ENCODE measurements around the gene CDK15. TPM values are rescaled to one million over a fixed set of nuclear protein-coding genes. Genes with fewer than 3 reads are reported as not detected.

The CDK15 gene
- total RNA-seq, 2 donors from 2014 or later: 1.2 TPM; not detected in 1

DNA sequence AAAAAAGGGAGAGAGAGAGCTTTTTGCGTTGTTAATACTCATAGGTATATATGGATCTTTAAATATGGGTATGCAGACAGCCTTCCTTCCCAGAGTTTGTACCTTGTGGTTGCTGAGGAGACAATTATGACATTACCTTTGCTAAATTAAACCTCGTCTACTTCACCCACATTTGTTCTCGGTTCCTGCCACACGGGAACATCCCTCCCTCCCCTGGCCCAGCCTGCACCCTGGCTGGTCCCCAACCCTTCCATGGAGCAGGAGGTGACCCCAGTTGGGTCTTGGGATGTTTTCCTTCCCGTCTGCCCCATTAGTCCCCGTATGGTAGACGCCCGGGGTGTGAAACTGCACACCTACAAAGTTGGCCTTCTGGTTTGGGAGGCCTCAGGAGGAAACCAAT, 122.0 kb downstream of the CDK15 start:
- Histone ChIP-seq H3K4me3 (no peak overlapping the region), H3K27me3 (replicated peaks; ENCODE audit: insufficient read depth) (no peaks in the 10 kb centered on the region), H3K27ac (no peak overlapping the region), H3K9me3 (no peaks in the 10 kb centered on the region), H3K36me3 (no peaks in the 10 kb centered on the region), H3K4me1 (replicated peaks) (no peaks in the 10 kb centered on the region)
- TF ChIP-seq POLR2AphosphoS5 (IDR thresholded peaks at IDR 0.05) (no peak), POLR2A (IDR thresholded peaks at IDR 0.05) (no peak)
- TF ChIP-seq, protein P1, sequence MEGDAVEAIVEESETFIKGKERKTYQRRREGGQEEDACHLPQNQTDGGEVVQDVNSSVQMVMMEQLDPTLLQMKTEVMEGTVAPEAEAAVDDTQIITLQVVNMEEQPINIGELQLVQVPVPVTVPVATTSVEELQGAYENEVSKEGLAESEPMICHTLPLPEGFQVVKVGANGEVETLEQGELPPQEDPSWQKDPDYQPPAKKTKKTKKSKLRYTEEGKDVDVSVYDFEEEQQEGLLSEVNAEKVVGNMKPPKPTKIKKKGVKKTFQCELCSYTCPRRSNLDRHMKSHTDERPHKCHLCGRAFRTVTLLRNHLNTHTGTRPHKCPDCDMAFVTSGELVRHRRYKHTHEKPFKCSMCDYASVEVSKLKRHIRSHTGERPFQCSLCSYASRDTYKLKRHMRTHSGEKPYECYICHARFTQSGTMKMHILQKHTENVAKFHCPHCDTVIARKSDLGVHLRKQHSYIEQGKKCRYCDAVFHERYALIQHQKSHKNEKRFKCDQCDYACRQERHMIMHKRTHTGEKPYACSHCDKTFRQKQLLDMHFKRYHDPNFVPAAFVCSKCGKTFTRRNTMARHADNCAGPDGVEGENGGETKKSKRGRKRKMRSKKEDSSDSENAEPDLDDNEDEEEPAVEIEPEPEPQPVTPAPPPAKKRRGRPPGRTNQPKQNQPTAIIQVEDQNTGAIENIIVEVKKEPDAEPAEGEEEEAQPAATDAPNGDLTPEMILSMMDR (IDR thresholded peaks at IDR 0.05): no peak
- 98% methylated on average over 8 of the region's 8 CpGs for WGBS
- intact Hi-C loops (cut with DNase I): no loop called here
- no peak for DNase-seq (ENCODE audit: low spot score)

DNA sequence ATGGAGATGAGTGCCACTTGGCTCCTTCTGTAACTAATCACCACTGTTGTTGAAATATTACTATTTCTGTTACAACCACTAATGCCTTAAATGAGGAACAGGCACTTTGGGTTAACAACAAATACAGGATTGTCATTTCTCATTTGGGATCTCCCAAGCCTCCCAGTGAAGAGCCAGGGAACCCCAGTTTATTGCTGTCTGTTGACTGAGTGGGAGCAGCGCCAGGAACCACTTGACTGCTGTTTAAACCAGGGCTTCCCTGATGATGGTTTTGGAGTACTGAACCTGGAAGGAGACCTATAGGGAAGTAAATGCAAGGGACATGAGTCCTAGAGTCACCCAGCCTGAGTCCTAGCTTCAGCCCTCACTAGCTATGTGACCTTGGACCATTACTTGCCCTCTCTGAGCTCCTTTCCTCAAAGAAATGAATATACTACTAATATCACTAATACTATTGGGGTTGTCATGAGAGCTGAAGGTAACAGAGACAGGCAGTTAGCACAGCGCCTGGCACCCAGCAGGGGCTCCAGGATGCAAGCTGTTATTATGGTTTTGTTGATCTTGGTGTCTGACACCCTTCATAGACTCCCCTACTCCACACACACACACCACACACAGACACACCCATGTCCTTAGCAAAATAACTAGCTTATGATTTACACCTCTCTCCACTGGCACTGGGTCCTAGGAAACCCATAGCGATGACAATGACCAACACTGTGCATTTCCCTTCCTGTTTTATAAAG, 123.1 kb downstream of the CDK15 start:
- TF ChIP-seq POLR2A (IDR thresholded peaks at IDR 0.05): no peak
- TF ChIP-seq, protein P1 (IDR thresholded peaks at IDR 0.05): no peak
- no peak for TF ChIP-seq POLR2AphosphoS5 (IDR thresholded peaks at IDR 0.05)
- Histone ChIP-seq H3K4me3 (no peak overlapping the region), H3K9me3 (no peaks in the 10 kb centered on the region), H3K27me3 (replicated peaks; ENCODE audit: insufficient read depth) (no peaks in the 10 kb centered on the region), H3K27ac (no peak overlapping the region), H3K4me1 (replicated peaks) (no peaks in the 10 kb centered on the region), H3K36me3 (no peaks in the 10 kb centered on the region)
- intact Hi-C loops (cut with DNase I): no loop called here
- 97% methylated on average over 3 of the region's 3 CpGs for WGBS
- no peak for DNase-seq (ENCODE audit: low spot score)

DNA sequence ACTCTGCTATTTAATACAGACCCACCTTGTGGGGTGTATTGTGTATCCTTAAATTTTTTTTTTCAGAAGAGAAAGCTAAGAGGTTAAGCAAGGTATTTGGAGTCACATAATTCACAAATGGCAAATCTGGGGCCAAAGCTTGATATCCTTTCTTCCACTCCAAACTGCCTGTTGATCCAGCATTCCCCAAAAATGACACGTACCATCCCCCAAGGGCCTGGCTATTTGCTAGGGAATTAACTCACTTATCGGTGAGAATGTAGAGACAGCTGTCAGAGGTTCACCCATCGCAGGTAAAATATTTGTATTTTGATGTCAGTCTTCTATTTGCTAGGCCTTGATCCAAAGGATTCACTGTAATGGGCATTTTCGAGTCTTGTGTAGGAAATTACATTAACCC, 123.7 kb downstream of the CDK15 start:
- no peak for DNase-seq (ENCODE audit: low spot score)
- H3K4me1 ChIP-seq (replicated peaks): no peaks in the 10 kb centered on the region
- H3K4me3 ChIP-seq: no peak overlapping the region
- WGBS: 88% methylated on average over 4 of the region's 4 CpGs
- H3K27me3 ChIP-seq (replicated peaks; ENCODE audit: insufficient read depth): no peaks in the 10 kb centered on the region
- H3K36me3 ChIP-seq: no peaks in the 10 kb centered on the region
- H3K9me3 ChIP-seq: no peaks in the 10 kb centered on the region
- no peak for TF ChIP-seq POLR2A (IDR thresholded peaks at IDR 0.05)
- TF ChIP-seq, protein P1 (IDR thresholded peaks at IDR 0.05): no peak
- no peak for TF ChIP-seq POLR2AphosphoS5 (IDR thresholded peaks at IDR 0.05)
- no peak overlapping the region for H3K27ac ChIP-seq
- intact Hi-C loops (cut with DNase I): no loop called here

DNA sequence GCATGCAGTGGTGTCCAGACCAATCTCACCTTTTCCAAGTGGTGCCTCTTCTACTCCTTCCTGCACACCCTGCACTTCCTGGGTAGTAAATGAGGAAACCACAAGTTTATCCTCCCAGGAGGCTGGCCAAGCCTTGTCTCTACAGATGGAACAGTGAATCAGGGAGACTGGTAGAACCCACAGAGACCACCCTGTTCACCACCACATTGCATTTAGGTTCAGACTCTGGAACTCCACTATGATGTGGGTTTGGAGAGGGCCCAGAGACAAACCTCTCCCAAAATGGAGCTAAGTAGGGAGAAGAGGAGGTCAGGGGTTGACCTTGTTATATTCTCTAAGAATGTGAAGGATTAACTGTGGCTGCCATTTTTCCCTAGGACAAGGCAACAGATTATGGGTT, 124.5 kb downstream of the CDK15 start:
- no peak for TF ChIP-seq POLR2AphosphoS5 (IDR thresholded peaks at IDR 0.05)
- TF ChIP-seq, protein P1 (IDR thresholded peaks at IDR 0.05): no peak
- TF ChIP-seq POLR2A (IDR thresholded peaks at IDR 0.05): no peak
- Histone ChIP-seq H3K36me3 (no peaks in the 10 kb centered on the region), H3K9me3 (no peaks in the 10 kb centered on the region), H3K27ac (no peak overlapping the region), H3K27me3 (replicated peaks; ENCODE audit: insufficient read depth) (no peaks in the 10 kb centered on the region), H3K4me3 (no peak overlapping the region), H3K4me1 (replicated peaks) (no peaks in the 10 kb centered on the region)
- no peak for DNase-seq (ENCODE audit: low spot score)
- intact Hi-C loops (cut with DNase I): no loop called here

DNA sequence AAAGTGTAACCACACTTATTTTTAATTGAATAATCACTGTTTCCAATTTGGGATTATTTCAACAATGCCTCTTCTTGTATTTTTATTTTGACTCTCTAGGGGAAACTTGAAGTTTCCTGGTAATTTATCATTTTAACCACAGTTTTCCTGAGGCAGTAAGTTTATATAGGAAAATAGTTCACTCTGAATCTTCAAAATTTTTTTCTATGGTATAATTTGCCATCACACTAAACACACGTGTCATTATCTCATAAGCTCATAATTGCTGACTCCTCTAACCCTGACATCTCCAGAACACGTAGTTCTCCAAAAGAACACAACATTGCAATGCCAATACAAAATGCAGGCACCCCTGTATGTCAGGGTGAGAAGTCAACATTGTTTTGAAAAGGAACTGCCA, 125.1 kb downstream of the CDK15 start:
- H3K4me3 ChIP-seq: no peak overlapping the region
- intact Hi-C loops (cut with DNase I): no loop called here
- no peak overlapping the region for H3K27ac ChIP-seq
- no peaks in the 10 kb centered on the region for H3K4me1 ChIP-seq (replicated peaks)
- TF ChIP-seq POLR2AphosphoS5 (IDR thresholded peaks at IDR 0.05) (no peak), POLR2A (IDR thresholded peaks at IDR 0.05) (no peak)
- TF ChIP-seq, protein P1 (IDR thresholded peaks at IDR 0.05): no peak
- DNase-seq (ENCODE audit: low spot score): no peak
- H3K27me3 ChIP-seq (replicated peaks; ENCODE audit: insufficient read depth): no peaks in the 10 kb centered on the region
- no peaks in the 10 kb centered on the region for H3K36me3 ChIP-seq
- 54% methylated on average over 2 of the region's 2 CpGs for WGBS
- no peaks in the 10 kb centered on the region for H3K9me3 ChIP-seq

Measured in prostate gland (tissue), 2 donors.